ENCODE results near the gene ATG4D. TPM values are rescaled to one million over a fixed set of nuclear protein-coding genes. Genes with fewer than 3 reads are reported as not detected.
"Not testable (repeated sequence)": the region's sequence is repeated elsewhere in the genome, so short reads cannot be mapped to it uniquely, and the experiment has no call there.

ATG4D gene
- total and polyA plus RNA-seq, 5 donors: 45.1 to 54.0 (median 48.4) TPM

DNA sequence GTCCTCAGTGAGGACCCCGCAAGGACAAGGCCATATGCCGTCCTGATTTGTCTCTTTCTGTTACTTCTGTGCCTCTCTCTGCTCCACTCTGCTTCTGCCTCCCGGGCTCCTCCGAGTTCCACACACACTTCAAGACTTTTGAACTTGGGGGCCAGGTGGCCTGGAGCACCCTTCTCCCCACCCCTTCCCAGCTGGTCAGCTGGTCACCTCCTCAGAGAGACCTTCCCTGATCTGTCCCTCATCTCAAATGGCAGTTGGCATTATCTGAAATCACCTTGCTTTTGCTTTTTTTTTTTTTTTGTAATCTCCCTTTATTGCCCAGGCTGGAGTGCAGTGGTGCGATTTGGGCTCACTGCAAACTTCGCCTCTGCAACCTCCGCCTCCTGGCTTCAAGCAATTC, 24.3 kb upstream of the ATG4D start:
- Histone ChIP-seq H3K4me3 (ENCODE audit: low read length) (no peak overlapping the region), H3K9me3 (ENCODE audit: control insufficient read depth, low read length) (no peaks in the 10 kb centered on the region), H3K27ac (ENCODE audit: low read length) (no peak overlapping the region), H3K27me3 (ENCODE audit: control insufficient read depth, insufficient read depth) (no peaks in the 10 kb centered on the region), H3K4me1 (ENCODE audit: control insufficient read depth, insufficient read depth, low read length) (no peaks in the 10 kb centered on the region)
- no peak for DNase-seq
- intact Hi-C loops (cut with DNase I): no loop called here
- WGBS: 72% methylated on average over 7 of the region's 7 CpGs
- no peak for ATAC-seq

DNA sequence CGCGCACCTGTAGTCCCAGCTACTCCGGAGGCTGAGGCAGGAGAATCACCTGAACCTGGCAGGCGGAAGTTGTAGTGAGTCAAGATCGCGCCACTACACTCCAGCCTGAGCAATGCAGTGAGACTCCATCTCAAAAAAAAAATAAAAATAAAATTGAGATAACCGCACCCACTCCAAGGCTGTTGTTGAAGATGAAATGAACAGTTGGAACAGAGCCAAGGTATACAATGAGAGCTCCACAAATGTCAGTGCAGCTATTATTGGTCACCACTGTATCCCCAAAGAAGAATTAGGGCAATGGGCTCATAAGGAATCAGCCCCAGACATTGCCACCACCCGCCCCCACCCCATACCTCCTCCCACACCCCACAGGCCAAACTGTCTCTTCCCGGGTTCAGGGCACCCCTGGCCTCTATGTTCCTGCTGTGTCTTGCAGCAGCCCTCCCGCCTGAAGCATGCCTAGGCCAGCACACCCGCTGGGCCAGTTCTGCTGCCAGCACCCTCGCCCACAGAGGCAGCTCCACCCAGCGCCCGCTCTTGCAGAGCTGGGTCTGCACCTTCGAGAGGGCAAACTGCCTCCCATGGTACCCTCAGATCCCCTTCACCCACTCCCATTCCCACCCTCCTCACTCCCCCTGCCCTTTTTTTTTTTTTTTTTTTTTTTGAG, 22.9 kb upstream of the ATG4D start:
- H3K4me3 ChIP-seq (ENCODE audit: low read length): no peak overlapping the region
- intact Hi-C loops (cut with DNase I): no loop called here
- no peak overlapping the region for H3K27ac ChIP-seq (ENCODE audit: low read length)
- 84% methylated on average over 15 of the region's 15 CpGs for WGBS
- no peaks in the 10 kb centered on the region for H3K27me3 ChIP-seq (ENCODE audit: control insufficient read depth, insufficient read depth)
- ATAC-seq (no peak), DNase-seq (no peak)
- no peaks in the 10 kb centered on the region for H3K9me3 ChIP-seq (ENCODE audit: control insufficient read depth, low read length)
- no peaks in the 10 kb centered on the region for H3K4me1 ChIP-seq (ENCODE audit: control insufficient read depth, insufficient read depth, low read length)

DNA sequence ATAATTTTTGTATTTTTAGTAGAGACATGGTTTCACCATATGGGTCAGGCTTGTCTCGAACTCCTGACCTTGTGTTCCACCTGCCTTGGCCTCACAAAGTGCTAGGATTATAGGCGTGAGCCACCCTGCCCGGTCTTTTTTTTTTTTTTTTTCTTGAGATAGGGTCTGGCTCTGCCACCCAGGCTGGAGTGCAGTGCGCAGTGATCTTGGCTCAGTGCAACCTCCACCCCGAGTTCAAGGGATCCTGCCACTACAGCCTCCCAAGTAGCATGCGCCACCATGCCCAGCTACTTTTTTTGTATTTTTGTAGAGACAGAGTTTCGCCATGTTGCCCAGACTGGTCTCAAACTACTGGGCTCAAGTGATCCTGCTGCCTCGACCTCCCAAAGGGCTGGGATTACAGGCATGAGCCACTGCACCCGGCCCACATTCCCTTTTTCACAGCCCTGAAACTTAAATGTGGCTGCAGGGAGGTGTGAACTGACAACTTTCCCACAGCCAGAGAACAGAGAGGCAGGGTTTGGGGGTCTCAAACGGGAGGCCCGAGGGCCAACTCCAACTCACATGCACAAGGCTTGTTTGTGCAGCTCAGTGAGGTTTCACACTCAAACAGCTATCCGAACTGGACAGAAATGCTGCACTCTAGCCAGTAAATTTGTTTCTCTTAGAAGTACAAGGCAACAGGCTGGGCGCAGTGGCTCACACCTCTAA, 22.1 kb upstream of the ATG4D start:
- no peak for ATAC-seq
- Histone ChIP-seq H3K27me3 (ENCODE audit: control insufficient read depth, insufficient read depth) (no peaks in the 10 kb centered on the region), H3K27ac (ENCODE audit: low read length) (no peak overlapping the region), H3K4me1 (ENCODE audit: control insufficient read depth, insufficient read depth, low read length) (no peaks in the 10 kb centered on the region), H3K9me3 (ENCODE audit: control insufficient read depth, low read length) (no peaks in the 10 kb centered on the region), H3K4me3 (ENCODE audit: low read length) (no peak overlapping the region)
- 72% methylated on average over 13 of the region's 13 CpGs for WGBS
- intact Hi-C loops (cut with DNase I): no loop called here
- no peak for DNase-seq

DNA sequence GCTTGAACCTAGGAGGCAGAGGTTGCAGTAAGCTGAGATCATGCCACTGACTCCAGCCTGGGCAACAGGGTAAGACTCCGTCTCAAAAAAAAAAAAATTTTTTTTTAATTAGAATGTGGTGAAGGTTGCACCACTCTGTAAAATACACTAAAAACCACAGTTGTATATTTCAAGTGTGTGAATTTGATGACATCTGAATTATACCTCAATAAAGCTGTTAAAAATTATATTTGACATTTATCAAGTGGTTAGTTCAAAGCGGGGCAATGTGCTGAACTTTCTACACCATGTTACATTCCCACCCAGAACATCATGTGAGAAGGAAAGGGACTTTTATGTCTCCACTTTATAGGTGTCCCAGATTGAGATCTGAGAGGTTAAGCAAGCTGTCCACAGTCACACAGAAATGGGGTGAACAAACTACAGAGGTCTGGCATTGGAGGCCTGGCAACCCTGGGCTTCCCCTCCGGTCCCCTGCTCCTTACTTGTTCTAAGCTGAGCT, 20.5 kb upstream of the ATG4D start:
- ATAC-seq (no peak), DNase-seq (no peak)
- Histone ChIP-seq H3K4me1 (ENCODE audit: control insufficient read depth, insufficient read depth, low read length) (no peaks in the 10 kb centered on the region), H3K9me3 (ENCODE audit: control insufficient read depth, low read length) (no peaks in the 10 kb centered on the region), H3K27ac (ENCODE audit: low read length) (no peak overlapping the region), H3K4me3 (ENCODE audit: low read length) (no peak overlapping the region), H3K27me3 (ENCODE audit: control insufficient read depth, insufficient read depth) (no peaks in the 10 kb centered on the region)
- intact Hi-C loops (cut with DNase I): no loop called here
- 80% methylated on average over 3 of the region's 3 CpGs for WGBS

DNA sequence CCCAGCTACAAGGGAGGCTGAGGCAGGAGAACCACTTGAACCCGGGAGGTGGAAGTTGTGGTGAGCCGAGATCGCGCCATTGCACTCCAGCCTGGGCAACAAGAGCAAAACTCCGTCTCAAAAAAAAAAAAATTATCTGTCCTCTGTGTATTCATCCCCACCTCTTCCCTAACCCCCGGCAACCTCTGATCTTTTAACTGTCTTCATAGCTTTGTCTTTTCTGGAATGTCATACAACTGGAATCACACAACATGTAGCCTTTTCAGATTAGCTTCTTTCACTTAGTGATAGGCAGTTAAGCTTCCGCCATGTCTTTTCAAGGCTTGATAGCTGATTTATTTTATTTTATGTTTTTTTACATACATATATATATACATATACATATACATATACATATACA, 18.1 kb upstream of the ATG4D start:
- no peaks in the 10 kb centered on the region for H3K9me3 ChIP-seq (ENCODE audit: control insufficient read depth, low read length)
- no peaks in the 10 kb centered on the region for H3K4me1 ChIP-seq (ENCODE audit: control insufficient read depth, insufficient read depth, low read length)
- H3K27ac ChIP-seq (ENCODE audit: low read length): no peak overlapping the region
- ATAC-seq (no peak), DNase-seq (no peak)
- H3K4me3 ChIP-seq (ENCODE audit: low read length): no peak overlapping the region
- no peaks in the 10 kb centered on the region for H3K27me3 ChIP-seq (ENCODE audit: control insufficient read depth, insufficient read depth)
- intact Hi-C loops (cut with DNase I): no loop called here
- 88% methylated on average over 7 of the region's 7 CpGs for WGBS

DNA sequence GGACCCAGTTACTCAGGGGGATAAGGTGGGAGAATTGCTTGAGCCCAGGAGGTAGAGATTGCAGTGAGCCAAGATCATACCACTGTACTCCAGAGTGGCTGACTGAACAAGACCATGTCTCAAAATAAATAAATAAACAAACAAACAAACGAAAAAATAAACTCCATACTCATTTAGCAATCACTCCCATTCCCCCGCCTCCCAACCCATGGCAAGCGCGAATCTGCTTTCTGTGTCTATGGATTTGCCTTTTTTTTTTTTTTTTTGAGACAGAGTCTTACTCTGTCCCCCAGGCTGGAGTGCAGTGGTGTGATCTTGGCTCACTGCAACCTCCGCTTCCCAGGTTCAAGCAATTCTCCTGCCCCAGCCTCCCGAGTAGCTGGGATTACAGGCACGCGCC, 16.8 kb upstream of the ATG4D start:
- WGBS: 87% methylated on average over 8 of the region's 8 CpGs
- H3K9me3 ChIP-seq (ENCODE audit: control insufficient read depth, low read length); ATAC-seq; H3K27me3 ChIP-seq (ENCODE audit: control insufficient read depth, insufficient read depth); intact Hi-C loops (cut with DNase I); H3K4me3 ChIP-seq (ENCODE audit: low read length); H3K4me1 ChIP-seq (ENCODE audit: control insufficient read depth, insufficient read depth, low read length); H3K27ac ChIP-seq (ENCODE audit: low read length); DNase-seq: not testable (repeated sequence)

DNA sequence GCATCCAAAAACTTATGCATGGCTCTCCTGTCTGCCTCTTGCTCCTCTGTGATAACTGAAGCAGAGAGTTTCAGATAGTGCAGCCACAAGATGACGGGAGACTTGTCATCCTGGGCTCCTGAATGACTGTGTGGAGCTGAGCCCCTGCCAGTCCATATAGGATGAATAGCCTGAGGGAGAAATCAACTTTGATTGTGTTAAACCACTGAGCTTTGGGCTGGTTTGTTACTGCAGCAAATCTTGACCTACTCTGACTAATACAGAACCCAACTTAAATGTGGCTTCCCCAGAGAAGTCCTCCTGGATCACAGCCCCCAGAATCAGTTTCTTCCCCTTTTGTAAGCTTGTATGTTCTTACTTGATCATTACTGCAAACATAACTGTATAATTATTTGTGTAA, 11.2 kb upstream of the ATG4D start:
- H3K9me3 ChIP-seq (ENCODE audit: control insufficient read depth, low read length): no peaks in the 10 kb centered on the region
- WGBS: 87% methylated on average over 1 of the region's 1 CpG
- H3K27ac ChIP-seq (ENCODE audit: low read length): no peak overlapping the region
- no peak overlapping the region for H3K4me3 ChIP-seq (ENCODE audit: low read length)
- ATAC-seq (no peak), DNase-seq (no peak)
- H3K27me3 ChIP-seq (ENCODE audit: control insufficient read depth, insufficient read depth): no peaks in the 10 kb centered on the region
- H3K4me1 ChIP-seq (ENCODE audit: control insufficient read depth, insufficient read depth, low read length): no peaks in the 10 kb centered on the region
- intact Hi-C loops (cut with DNase I): no loop called here

DNA sequence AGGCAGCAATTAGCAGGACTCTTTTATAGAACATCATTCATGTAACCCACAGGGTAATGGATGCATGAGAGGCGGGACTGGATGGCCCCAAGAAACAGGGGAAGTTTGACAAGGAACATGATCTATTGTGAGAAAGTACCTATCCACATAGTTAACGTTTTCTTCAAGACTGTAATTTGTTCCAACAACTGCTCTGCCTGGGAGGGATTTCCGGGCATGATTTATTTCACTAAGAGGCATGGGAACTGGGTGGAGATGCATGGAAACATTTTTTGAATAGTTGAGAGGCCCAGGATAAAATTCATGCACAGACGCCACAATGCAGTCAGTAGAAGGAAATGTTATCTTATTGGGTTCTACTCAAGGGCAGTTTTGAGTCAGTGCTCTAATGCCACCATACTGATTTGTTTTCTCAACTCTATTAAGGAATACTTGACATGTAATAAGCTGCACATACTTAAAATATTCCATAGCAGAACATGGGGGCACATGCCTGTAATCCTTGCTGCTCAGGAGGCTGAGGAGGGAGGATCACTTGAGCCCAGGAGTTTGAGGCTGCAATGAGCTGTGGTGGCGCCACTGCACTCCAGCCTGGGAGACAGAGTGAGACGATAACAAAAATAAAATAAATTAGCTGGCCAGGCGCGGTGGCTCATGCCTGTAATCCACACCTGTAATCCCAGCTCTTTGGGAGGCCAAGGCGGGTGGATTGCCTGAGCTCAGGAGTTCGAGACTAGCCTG, 9.9 kb upstream of the ATG4D start:
- Histone ChIP-seq H3K4me1 (ENCODE audit: control insufficient read depth, insufficient read depth, low read length) (no peaks in the 10 kb centered on the region), H3K27me3 (ENCODE audit: control insufficient read depth, insufficient read depth) (no peaks in the 10 kb centered on the region), H3K4me3 (ENCODE audit: low read length) (no peak overlapping the region), H3K9me3 (ENCODE audit: control insufficient read depth, low read length) (no peaks in the 10 kb centered on the region), H3K27ac (ENCODE audit: low read length) (no peak overlapping the region)
- 71% methylated on average over 10 of the region's 10 CpGs for WGBS
- ATAC-seq (peak; percentile 63 to 87), DNase-seq (no peak)
- intact Hi-C loops (cut with DNase I): no loop called here

DNA sequence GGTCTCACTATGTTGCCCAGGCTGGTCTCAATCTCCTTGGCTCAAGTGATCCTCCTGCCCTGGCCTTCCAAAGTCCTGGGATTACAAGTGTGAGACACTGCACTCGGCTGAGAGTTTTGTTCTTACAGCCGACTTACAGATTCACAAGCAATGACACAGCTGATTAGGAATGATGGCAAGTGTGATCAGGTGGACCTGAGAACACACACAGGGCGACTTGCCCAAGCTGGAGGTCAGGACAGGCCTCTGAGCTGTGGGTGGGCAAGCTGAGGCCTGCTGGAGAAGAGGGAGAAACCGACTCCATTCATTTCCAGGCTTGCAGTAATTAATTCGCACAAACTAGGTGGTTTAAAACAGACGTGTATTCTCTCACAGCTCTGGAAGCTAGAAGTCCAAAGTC, 8.1 kb upstream of the ATG4D start:
- WGBS: 70% methylated on average over 6 of the region's 6 CpGs

DNA sequence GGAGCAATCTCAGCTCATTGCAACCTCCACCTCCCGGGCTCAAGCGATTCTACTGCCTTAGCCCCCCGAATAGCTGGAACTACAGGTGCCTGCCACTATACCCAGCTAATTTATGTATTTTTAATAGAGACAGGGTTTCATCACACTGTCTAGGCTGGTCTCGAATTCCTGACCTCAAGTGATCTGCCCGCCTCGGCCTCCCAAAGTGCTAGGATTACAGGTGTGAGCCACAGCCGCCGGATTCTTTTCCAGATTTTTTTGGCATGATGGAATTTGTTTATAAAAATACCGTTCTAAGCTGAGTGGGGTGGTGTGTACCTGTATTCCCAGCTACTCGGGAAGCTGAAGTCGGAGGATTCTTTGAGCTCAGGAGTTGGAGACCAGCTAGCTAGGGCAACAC, 6.0 kb upstream of the ATG4D start:
- Histone ChIP-seq H3K4me1 (ENCODE audit: control insufficient read depth, insufficient read depth, low read length) (no peaks in the 10 kb centered on the region), H3K27ac (ENCODE audit: low read length) (no peak overlapping the region), H3K4me3 (ENCODE audit: low read length) (no peak overlapping the region), H3K27me3 (ENCODE audit: control insufficient read depth, insufficient read depth) (no peaks in the 10 kb centered on the region), H3K9me3 (ENCODE audit: control insufficient read depth, low read length) (no peaks in the 10 kb centered on the region)
- ATAC-seq (no peak), DNase-seq (no peak)
- intact Hi-C loops (cut with DNase I): no loop called here
- WGBS: 79% methylated on average over 11 of the region's 11 CpGs

More for the DNA sequence above, 8.1 kb upstream of the ATG4D start:
- Histone ChIP-seq H3K9me3 (ENCODE audit: control insufficient read depth, low read length) (no peaks in the 10 kb centered on the region), H3K27me3 (ENCODE audit: control insufficient read depth, insufficient read depth) (no peaks in the 10 kb centered on the region), H3K4me3 (ENCODE audit: low read length) (no peak overlapping the region), H3K27ac (ENCODE audit: low read length) (no peak overlapping the region), H3K4me1 (ENCODE audit: control insufficient read depth, insufficient read depth, low read length) (no peaks in the 10 kb centered on the region)
- no peak for ATAC-seq
- no peak for DNase-seq
- intact Hi-C loops (cut with DNase I): no loop called here

All from right cardiac atrium (tissue), 5 donors.